G401.6 (cell line): ENCODE measurements around the gene SAMM50.

Experiments
- FAIRE-seq: peaks from 2 replicates; lab custom pipeline; 2012; peaks lifted over from hg19 to GRCh38; lab: Jason Lieb, UNC

The SAMM50 gene

GRCh38 chr22:44030051-44030701 lies 74.9 kb downstream of the SAMM50 start:
- no peak for FAIRE-seq

GRCh38 chr22:44030702-44031082 lies 75.5 kb downstream of the SAMM50 start:
- no peak for FAIRE-seq

- no peak for FAIRE-seq
These were observed 76.1 kb downstream of the SAMM50 start for GRCh38 chr22:44031158-44031952.

GRCh38 chr22:44032126-44032730 lies 77.0 kb downstream of the SAMM50 start:
- FAIRE-seq, result no peak

- FAIRE-seq, result no peak
These were observed 78.0 kb downstream of the SAMM50 start for GRCh38 chr22:44033287-44033686.

GRCh38 chr22:44033694-44034093 lies 78.5 kb downstream of the SAMM50 start:
- FAIRE-seq, result no peak

GRCh38 chr22:44037519-44038375 lies 82.5 kb downstream of the SAMM50 start:
- no peak for FAIRE-seq

- no peak for FAIRE-seq
These were observed 84.4 kb downstream of the SAMM50 start for GRCh38 chr22:44039566-44040171.

GRCh38 chr22:44042249-44043218 lies 87.3 kb downstream of the SAMM50 start:
- FAIRE-seq, result no peak

GRCh38 chr22:44045145-44045544 lies 89.9 kb downstream of the SAMM50 start:
- FAIRE-seq, result no peak
